ENCODE data around the gene AFF4.

DNA sequence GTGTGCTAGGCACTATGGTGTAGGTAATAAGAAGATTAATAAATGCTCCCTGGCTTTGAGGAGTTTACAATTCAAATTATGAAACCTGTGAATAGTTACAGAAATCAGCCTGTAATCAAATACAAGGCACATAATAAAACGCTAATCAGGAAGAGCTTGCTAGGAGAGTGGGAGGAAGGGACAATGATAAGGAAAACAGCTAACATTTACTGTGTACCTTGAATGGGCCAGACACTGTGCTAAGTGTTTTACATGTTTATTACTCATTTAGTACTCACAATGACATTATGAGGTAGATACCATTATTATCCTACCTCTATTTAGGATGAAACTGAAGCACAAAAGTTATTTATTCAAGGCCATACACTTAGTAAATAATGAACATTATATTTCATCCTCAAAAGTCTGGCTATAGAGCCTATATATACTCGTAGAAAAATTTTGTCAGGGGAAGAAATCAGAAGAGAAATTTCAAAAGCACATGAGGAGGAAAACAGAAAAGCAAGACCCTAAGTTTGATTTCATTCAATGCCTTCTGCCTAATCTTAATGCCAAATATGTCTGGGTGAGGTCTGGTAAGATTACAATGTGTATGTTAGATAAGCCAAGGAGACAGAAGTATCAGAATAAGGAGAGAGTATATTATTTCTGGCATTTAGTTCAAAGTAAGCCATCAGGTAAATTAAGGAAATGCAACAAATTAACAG, 35.9 kb downstream of the AFF4 start:
- TF ChIP-seq JUND (IDR thresholded peaks at IDR 0.05) (no peak), GABPA (IDR thresholded peaks at IDR 0.05; ENCODE audit: low read depth) (no peak), TEAD4 (IDR thresholded peaks at IDR 0.05; ENCODE audit: borderline replicate concordance, insufficient read depth) (no peak), POLR2AphosphoS5 (IDR thresholded peaks at IDR 0.05; ENCODE audit: low read depth, low read length) (no peak)
- TF ChIP-seq, protein P1, sequence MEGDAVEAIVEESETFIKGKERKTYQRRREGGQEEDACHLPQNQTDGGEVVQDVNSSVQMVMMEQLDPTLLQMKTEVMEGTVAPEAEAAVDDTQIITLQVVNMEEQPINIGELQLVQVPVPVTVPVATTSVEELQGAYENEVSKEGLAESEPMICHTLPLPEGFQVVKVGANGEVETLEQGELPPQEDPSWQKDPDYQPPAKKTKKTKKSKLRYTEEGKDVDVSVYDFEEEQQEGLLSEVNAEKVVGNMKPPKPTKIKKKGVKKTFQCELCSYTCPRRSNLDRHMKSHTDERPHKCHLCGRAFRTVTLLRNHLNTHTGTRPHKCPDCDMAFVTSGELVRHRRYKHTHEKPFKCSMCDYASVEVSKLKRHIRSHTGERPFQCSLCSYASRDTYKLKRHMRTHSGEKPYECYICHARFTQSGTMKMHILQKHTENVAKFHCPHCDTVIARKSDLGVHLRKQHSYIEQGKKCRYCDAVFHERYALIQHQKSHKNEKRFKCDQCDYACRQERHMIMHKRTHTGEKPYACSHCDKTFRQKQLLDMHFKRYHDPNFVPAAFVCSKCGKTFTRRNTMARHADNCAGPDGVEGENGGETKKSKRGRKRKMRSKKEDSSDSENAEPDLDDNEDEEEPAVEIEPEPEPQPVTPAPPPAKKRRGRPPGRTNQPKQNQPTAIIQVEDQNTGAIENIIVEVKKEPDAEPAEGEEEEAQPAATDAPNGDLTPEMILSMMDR (IDR thresholded peaks at IDR 0.05) = no peak
- TF ChIP-seq, protein P2, sequence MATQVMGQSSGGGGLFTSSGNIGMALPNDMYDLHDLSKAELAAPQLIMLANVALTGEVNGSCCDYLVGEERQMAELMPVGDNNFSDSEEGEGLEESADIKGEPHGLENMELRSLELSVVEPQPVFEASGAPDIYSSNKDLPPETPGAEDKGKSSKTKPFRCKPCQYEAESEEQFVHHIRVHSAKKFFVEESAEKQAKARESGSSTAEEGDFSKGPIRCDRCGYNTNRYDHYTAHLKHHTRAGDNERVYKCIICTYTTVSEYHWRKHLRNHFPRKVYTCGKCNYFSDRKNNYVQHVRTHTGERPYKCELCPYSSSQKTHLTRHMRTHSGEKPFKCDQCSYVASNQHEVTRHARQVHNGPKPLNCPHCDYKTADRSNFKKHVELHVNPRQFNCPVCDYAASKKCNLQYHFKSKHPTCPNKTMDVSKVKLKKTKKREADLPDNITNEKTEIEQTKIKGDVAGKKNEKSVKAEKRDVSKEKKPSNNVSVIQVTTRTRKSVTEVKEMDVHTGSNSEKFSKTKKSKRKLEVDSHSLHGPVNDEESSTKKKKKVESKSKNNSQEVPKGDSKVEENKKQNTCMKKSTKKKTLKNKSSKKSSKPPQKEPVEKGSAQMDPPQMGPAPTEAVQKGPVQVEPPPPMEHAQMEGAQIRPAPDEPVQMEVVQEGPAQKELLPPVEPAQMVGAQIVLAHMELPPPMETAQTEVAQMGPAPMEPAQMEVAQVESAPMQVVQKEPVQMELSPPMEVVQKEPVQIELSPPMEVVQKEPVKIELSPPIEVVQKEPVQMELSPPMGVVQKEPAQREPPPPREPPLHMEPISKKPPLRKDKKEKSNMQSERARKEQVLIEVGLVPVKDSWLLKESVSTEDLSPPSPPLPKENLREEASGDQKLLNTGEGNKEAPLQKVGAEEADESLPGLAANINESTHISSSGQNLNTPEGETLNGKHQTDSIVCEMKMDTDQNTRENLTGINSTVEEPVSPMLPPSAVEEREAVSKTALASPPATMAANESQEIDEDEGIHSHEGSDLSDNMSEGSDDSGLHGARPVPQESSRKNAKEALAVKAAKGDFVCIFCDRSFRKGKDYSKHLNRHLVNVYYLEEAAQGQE (IDR thresholded peaks at IDR 0.05; ENCODE audit: low read depth, low read length) = no peak
- TF ChIP-seq, protein P3, sequence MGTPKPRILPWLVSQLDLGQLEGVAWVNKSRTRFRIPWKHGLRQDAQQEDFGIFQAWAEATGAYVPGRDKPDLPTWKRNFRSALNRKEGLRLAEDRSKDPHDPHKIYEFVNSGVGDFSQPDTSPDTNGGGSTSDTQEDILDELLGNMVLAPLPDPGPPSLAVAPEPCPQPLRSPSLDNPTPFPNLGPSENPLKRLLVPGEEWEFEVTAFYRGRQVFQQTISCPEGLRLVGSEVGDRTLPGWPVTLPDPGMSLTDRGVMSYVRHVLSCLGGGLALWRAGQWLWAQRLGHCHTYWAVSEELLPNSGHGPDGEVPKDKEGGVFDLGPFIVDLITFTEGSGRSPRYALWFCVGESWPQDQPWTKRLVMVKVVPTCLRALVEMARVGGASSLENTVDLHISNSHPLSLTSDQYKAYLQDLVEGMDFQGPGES (IDR thresholded peaks at IDR 0.05; ENCODE audit: low read depth, low read length) = no peak
- TF ChIP-seq, protein P4, sequence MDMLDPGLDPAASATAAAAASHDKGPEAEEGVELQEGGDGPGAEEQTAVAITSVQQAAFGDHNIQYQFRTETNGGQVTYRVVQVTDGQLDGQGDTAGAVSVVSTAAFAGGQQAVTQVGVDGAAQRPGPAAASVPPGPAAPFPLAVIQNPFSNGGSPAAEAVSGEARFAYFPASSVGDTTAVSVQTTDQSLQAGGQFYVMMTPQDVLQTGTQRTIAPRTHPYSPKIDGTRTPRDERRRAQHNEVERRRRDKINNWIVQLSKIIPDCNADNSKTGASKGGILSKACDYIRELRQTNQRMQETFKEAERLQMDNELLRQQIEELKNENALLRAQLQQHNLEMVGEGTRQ (IDR thresholded peaks at IDR 0.05; ENCODE audit: borderline replicate concordance, low read depth, low read length) = no peak
